Activated CD8-positive, alpha-beta T cell treated with anti-CD3 and anti-CD28 coated beads for 36 hours (primary cell): ENCODE results near the gene GTF2IRD1. TPM values are rescaled to one million over a fixed set of nuclear protein-coding genes. Genes with fewer than 3 reads are reported as not detected.
"Not testable (repeated sequence)": the region's sequence is repeated elsewhere in the genome, so short reads cannot be mapped to it uniquely, and the experiment has no call there.

Experiments
- ATAC-seq: fragments of 200-7000 bp; cut with Tn5 transposase; one replicate; pipeline ENCODE4 v1.10.0; 2021; ENCODE audit warnings: mild to moderate bottlenecking, moderate library complexity
- CTCF ChIA-PET: fragments of 350-600 bp; sonication (Branson Sonifier 250); formaldehyde crosslinking; loops from one replicate; lab custom pipeline; 2021; ENCODE audit warnings: antibody characterized with exemption; lab: Charles Lee
- POLR2A ChIA-PET: fragments of 350-600 bp; sonication (Branson Sonifier 250); formaldehyde crosslinking; loops from one replicate; lab custom pipeline; 2021; ENCODE audit warnings: antibody characterized with exemption; lab: Charles Lee
- DNase-seq: peaks from one replicate; pipeline ENCODE4 v3.0.0-alpha.2; 2020
- H3K27ac Mint-ChIP-seq: one replicate; pipeline ENCODE4 v1.8.0; 2021; ENCODE audit warnings: mild to moderate bottlenecking, mixed read lengths
- H3K27me3 Mint-ChIP-seq: one replicate; pipeline ENCODE4 v1.8.0; 2021; ENCODE audit warnings: mixed read lengths
- H3K36me3 Mint-ChIP-seq: one replicate; pipeline ENCODE4 v1.8.0; 2021; ENCODE audit warnings: low read depth, mixed read lengths
- H3K4me1 Mint-ChIP-seq: one replicate; pipeline ENCODE4 v1.8.0; 2021; ENCODE audit warnings: low read depth, mixed read lengths
- H3K4me3 Mint-ChIP-seq: one replicate; pipeline ENCODE4 v1.8.0; 2021; ENCODE audit warnings: mild to moderate bottlenecking, moderate library complexity, mixed read lengths
- H3K9me3 Mint-ChIP-seq: one replicate; pipeline ENCODE4 v1.8.0; 2021; ENCODE audit warnings: mixed read lengths
- intact Hi-C: fragments of 100-400 bp; cut with micrococcal nuclease; formaldehyde crosslinking; loops from one replicate; pipeline ENCODE4 v1.10.0; 2022
- total RNA-seq, 2 experiments: library from RNA; stranded (reverse); gene quantifications; one replicate each; pipeline ENCODE4 v1.2.3, GENCODE V29; 2021
- TF ChIP-seq, protein P1 (sequence below): fragments of 200-600 bp; IDR thresholded peaks from one replicate; pipeline ENCODE4 v1.8.0; 2022; ENCODE audit warnings: antibody characterized with exemption, mild to moderate bottlenecking

GTF2IRD1 gene
- total RNA-seq, 2 experiments from 2014 or later = 1.2 to 1.4 TPM

- TF ChIP-seq, protein P1, sequence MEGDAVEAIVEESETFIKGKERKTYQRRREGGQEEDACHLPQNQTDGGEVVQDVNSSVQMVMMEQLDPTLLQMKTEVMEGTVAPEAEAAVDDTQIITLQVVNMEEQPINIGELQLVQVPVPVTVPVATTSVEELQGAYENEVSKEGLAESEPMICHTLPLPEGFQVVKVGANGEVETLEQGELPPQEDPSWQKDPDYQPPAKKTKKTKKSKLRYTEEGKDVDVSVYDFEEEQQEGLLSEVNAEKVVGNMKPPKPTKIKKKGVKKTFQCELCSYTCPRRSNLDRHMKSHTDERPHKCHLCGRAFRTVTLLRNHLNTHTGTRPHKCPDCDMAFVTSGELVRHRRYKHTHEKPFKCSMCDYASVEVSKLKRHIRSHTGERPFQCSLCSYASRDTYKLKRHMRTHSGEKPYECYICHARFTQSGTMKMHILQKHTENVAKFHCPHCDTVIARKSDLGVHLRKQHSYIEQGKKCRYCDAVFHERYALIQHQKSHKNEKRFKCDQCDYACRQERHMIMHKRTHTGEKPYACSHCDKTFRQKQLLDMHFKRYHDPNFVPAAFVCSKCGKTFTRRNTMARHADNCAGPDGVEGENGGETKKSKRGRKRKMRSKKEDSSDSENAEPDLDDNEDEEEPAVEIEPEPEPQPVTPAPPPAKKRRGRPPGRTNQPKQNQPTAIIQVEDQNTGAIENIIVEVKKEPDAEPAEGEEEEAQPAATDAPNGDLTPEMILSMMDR = no peak
- Mint-ChIP-seq H3K4me3 (no peak overlapping the region), H3K36me3 (no peaks in the 10 kb centered on the region), H3K4me1 (no peaks in the 10 kb centered on the region), H3K9me3 (no peaks in the 10 kb centered on the region), H3K27me3 (no peaks in the 10 kb centered on the region), H3K27ac (no peak overlapping the region)
- CTCF ChIA-PET = no interaction called here
- POLR2A ChIA-PET = no interaction called here
- no peak for DNase-seq
- no peak for ATAC-seq
- intact Hi-C loops = no loop called here
Measured at GRCh38 chr7:74525881-74526280, 72.2 kb downstream of the GTF2IRD1 start.

GRCh38 chr7:74526780-74527179 is 73.1 kb downstream of the GTF2IRD1 start:
- H3K9me3 Mint-ChIP-seq = no peaks in the 10 kb centered on the region
- DNase-seq = no peak
- no peak overlapping the region for H3K27ac Mint-ChIP-seq
- no peak for ATAC-seq
- H3K4me3 Mint-ChIP-seq = no peak overlapping the region
- TF ChIP-seq, protein P1 = no peak
- CTCF ChIA-PET = interaction anchor here (0.6 kb wide), 1 partner anchor 45 kb away, joined by 3 read pairs; no protein-coding TSS in a partner anchor
- no peaks in the 10 kb centered on the region for H3K36me3 Mint-ChIP-seq
- POLR2A ChIA-PET = no interaction called here
- H3K27me3 Mint-ChIP-seq = no peaks in the 10 kb centered on the region
- no peaks in the 10 kb centered on the region for H3K4me1 Mint-ChIP-seq
- intact Hi-C loops = no loop called here

- H3K9me3 Mint-ChIP-seq = no peaks in the 10 kb centered on the region
- no peak overlapping the region for H3K4me3 Mint-ChIP-seq
- no peak overlapping the region for H3K27ac Mint-ChIP-seq
- no peak for ATAC-seq
- H3K27me3 Mint-ChIP-seq = no peaks in the 10 kb centered on the region
- no peaks in the 10 kb centered on the region for H3K36me3 Mint-ChIP-seq
- TF ChIP-seq, protein P1 = no peak
- ChIA-PET POLR2A (no interaction called here), CTCF (no interaction called here)
- intact Hi-C loops = no loop called here
- DNase-seq = no peak
- H3K4me1 Mint-ChIP-seq = no peaks in the 10 kb centered on the region
Measured at GRCh38 chr7:74527842-74528241, 74.1 kb downstream of the GTF2IRD1 start.

DNA sequence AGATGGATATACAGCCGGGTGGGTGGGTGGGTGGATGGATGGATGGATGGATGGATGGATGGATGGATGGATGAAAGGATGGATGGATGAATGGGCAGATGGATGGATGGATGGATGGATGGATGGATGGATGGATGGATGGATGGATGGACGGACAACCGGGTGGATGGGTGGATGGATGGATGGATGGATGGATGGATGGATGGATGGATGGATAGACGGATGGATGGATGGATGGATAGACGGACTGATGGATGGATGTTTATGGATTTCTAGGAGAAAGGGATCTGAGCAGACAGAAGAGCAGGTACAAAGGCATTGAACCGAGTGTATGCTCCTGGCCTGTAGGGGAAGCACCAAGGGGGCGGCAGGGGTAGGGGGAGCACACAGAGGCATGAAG is 75.1 kb downstream of the GTF2IRD1 start:
- H3K4me3 Mint-ChIP-seq, H3K27ac Mint-ChIP-seq, H3K9me3 Mint-ChIP-seq, DNase-seq, intact Hi-C loops, POLR2A ChIA-PET, ATAC-seq, H3K27me3 Mint-ChIP-seq, CTCF ChIA-PET, H3K36me3 Mint-ChIP-seq, H3K4me1 Mint-ChIP-seq: not testable (repeated sequence)

DNA sequence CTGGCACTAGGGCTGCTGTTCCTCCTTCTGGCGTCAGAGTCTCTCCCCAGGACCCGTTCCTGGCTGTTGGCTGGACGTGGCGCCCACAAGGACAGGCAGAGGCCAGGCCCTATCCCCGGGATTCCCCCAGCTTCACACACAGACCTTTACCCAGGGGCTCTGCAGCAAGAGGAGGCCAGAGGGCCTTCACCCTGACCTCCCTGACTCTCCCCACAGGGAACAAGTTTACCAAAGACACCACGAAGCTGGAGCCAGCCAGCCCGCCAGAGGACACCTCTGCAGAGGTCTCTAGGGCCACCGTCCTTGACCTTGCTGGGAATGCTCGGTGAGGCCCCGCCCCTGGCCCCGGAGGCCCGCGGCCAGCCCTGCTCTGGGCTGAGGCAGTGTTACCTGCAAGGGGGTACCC is 82.2 kb downstream of the GTF2IRD1 start:
- no peak for ATAC-seq
- intact Hi-C loops = no loop called here
- DNase-seq = no peak
- ChIA-PET CTCF (no interaction called here), POLR2A (no interaction called here)
- Mint-ChIP-seq H3K9me3 (no peaks in the 10 kb centered on the region), H3K27me3 (no peaks in the 10 kb centered on the region), H3K4me1 (no peaks in the 10 kb centered on the region), H3K4me3 (no peak overlapping the region), H3K36me3 (no peaks in the 10 kb centered on the region), H3K27ac (no peak overlapping the region)
- TF ChIP-seq, protein P1 = no peak

DNA sequence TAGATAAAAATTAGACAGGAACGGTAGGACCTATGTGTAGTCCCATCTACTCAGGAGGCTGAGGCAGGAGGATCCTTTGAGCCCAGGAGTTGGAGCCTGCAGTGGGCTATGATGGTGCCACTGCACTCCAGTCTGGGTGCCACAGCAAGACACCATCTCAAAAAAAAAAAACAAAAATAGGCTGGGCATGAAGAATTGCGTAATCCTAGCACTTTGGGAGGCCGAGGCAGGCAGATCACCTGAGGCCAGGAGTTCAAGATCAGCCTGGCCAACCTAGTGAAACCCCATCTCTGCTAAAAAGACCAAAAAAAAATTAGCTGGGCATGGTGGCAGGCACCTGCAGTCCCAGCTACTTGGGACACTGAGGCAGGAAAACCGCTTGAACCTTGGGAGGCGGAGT is 88.2 kb downstream of the GTF2IRD1 start:
- intact Hi-C loops = loop anchor here (10.0 kb wide), 1 partner anchor 87 kb away; the partner anchor contains the start of gene GTF2IRD1

More for the DNA sequence above, 88.2 kb downstream of the GTF2IRD1 start:
- H3K4me3 Mint-ChIP-seq, H3K4me1 Mint-ChIP-seq, ATAC-seq, DNase-seq, H3K9me3 Mint-ChIP-seq, H3K27me3 Mint-ChIP-seq, H3K36me3 Mint-ChIP-seq, H3K27ac Mint-ChIP-seq, CTCF ChIA-PET: not testable (repeated sequence)
- POLR2A ChIA-PET = interaction anchor here (0.6 kb wide), 1 partner anchor 930 kb away, joined by 3 read pairs; no protein-coding TSS in a partner anchor
